ENCODE measurements around the gene SFXN2.
"Not testable (repeated sequence)": the region's sequence is repeated elsewhere in the genome, so short reads cannot be mapped to it uniquely, and the experiment has no call there.

The SFXN2 gene, protein sequence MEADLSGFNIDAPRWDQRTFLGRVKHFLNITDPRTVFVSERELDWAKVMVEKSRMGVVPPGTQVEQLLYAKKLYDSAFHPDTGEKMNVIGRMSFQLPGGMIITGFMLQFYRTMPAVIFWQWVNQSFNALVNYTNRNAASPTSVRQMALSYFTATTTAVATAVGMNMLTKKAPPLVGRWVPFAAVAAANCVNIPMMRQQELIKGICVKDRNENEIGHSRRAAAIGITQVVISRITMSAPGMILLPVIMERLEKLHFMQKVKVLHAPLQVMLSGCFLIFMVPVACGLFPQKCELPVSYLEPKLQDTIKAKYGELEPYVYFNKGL

DNA sequence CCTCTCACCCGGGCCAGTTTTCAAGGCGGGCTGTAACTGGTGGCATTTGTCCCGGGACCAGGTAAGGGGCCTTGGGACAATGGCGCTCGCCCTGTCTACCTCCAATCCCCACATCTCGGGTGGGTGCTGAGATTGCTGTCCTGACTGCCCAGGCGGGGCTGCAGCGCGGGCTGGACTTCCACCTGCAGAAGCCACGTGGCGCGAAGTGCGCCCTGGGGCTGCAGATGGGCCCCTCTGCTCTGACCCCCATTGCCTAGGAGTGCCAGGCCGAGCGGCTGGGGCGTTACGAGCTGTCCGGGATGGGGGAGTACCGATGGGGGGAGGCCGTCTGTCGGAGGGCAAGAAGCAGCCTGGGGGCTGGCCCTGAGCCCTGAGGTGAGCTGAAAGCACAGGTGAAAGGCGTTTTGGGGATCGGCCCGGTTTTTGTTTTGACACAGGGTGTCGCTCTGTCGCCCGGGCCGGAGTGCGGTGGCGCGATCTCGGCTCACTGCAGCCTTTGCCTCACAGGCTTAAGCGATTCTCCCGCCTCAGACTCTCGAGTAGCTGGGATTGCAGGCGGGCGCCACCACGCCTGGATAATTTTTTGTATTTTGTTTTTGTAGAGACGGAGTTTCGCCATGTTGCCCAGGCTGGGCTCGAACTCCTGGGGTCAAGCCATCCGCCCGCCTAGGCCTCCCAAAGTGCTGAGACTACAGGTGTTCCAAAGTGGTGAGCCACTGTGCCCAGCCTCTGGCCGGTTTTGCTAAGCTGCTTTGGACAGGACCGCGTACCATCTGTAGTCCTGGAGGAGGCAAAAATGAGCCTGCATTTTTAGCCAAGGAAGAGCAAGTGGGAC, at the start of gene SFXN2:
SFXN2 (plus strand) TSS at position 16 of the 835 bp plus-strand sequence. CDS start 12,001 bp downstream, outside the sequence.
- DNase-seq, result no peak

DNA sequence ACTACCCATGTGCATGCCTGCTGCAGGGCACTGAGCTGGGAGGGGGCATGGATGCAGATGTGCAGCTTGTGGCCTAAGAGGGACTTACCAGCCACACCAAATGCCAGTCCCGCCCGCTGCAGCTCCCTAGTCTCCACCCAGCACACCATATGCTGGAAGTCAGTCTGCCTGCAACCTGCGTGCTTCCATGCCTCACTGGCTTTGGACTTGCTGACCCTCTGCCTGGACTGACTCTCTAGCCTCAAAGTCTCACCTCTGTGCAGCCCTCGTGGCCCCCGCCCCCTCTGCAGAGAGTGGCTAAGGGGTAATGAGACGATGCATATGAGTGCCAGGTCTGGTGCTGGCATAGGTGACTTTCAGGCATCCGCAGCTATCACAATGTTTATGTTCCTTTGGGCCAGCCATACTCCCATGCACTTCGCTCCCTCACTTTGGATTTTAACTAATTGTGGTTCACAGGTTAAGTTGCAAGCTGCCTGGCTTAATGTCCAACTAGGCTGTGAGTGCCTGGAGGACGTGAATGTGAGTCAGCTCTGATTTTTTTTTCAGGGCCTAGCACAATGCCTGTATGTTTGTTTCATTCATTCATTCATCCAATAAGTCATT, 48.4 kb upstream of the SFXN2 start:
- DNase-seq, result no peak

DNA sequence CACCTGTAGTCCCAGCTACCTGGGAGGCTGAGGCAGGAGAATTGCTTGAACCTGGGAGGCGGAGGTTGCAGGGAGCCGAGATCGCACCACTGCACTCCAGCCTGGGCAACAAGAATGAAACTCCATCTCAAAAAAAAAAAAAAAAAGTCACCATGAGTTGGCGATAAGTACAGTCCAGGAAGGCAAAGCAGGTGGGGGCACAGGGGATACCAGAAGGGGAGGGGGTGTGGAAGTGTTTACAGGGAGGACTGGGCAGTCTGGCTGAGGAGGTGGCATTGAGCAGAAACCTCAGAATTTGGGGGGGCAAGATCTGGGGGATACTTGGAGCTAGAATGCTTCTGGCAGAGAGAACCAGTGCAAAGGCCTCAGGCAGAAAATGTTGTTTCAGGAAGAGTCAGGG, 47.0 kb upstream of the SFXN2 start:
- DNase-seq, result not testable (repeated sequence)

DNA sequence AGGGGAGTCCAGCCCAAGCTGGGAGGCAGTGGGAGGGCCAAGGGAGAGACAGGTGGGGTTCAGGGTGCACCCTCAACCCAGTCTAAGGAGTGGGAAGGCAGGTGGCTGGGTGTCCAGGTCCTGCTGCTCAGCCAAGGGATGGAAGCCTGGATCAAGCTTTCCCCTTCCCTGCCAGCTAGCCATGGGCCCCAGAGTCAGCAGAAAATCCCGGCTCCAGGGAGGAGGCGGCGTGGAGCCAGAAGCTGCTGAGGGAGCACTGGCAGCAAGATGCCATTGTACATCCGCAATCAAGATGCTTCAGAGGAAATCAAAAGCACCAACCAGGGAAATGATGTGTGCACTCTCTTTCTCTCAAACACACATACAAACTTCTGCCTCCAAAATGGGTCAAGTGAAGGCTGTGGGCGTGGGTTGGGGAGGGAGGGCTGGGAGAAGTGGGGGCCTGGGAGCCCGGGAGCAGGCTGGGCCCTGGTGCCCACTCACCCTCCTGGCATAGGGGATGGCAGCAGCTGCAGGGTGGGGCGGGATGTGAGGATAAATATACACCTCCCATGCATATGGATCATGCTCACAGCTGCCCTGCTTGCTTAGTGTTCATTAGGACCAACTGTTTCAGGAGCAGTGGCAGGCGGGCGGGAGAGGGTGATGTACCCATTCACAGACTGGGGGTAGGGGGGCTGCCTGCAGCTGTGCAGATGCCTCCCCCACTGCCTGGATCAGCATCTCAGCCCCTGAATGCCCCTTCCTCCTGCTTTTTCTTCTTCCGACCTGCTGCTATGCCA, 45.9 kb upstream of the SFXN2 start:
- no peak for DNase-seq

DNA sequence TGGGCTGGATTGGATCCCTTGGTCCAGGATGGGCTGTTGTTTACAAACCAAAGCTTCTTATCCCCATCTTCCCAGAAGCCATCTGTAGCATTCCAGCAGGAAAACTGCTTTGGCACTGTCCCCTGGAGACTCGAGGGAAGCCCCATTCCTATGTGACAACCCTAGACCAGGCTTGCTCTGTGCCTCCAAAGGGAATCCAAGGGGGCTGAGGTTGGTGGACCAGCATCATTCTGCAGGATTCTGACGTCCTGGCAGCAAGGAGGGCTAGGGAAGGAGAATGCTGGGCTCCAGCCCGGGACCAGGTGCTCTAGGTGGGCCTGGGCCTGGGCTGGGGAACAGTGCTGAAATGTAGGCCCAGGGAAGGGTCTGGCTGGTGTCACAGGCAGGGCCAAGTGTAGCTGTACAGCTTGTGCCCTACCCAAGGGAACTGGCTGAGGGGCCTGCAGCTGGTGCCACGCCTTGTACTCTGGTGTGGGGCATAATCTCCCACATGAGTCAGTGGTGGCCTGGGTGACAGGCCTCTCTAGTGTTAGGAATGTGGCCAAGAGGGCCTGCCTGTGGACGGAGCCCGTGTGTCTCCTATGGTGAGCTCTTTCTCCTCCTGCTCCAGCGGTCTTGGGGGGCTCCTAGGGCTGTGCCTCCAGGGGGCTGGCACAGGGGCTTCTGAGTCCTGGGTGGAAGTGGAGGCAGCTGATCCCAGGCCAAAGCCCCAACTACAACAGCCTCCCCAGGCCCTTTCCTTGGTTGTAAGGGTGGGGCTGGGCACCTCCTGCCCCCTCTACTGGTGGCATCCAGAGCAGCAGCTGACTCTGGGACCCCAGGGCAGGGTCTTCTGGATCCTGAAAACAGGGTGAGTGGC, 45.0 kb upstream of the SFXN2 start:
- DNase-seq, result no peak

DNA sequence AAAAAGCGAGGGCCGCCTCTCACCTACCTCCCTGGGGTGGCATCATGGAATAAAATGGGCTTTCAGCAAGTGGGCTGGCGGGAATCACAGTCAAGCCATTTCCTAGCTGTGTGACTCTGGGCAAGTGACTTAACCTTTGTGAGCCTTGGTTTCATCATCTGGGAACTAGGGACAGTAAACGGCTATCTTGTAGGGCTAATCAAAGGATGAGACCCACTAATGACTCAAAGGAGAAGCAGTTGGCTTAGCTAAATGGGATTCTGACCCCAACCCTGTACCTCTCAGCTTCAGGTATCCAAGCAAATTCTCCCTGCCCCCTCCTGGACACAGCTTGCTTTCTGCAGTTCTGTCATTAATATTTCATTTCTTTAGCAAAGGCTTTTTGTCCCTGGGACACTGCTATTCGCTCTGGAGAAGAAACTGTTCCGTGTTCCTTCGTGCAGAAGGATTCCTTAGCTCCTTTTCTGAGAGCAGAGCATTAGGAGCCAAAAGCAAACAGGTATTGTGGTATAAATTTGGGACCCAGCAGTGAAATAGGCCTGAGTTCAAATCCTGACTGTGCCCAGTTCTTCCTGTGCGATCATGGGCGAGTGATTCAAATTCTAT, 44.3 kb upstream of the SFXN2 start:
- DNase-seq, result no peak

DNA sequence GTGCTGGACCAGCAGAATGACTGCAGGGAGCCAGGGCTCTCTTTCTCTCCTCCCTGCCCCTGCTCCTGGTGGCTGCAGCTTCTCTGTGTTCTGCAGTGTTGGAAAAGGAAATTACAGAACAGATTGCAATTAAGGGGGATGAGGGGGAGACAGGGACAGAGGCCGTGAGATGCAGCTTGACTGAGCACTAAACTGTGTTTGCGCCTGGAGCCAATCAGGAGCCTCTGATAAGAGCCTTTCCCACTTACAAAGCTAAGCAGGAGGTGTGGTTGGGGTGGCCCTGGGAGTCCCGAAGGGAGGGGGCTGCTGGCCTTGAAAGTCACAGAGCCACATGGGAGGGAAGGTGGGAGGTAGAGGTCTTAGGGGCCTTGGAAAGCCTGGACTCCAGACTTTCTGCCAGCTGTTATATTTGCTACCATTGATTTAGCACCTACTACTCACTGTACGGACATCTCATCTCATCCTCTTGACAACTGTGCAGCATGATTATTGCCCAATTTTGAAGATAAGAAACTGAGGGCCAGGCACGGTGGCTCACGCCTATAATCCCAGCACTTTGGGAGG, 43.5 kb upstream of the SFXN2 start:
- no peak for DNase-seq

DNA sequence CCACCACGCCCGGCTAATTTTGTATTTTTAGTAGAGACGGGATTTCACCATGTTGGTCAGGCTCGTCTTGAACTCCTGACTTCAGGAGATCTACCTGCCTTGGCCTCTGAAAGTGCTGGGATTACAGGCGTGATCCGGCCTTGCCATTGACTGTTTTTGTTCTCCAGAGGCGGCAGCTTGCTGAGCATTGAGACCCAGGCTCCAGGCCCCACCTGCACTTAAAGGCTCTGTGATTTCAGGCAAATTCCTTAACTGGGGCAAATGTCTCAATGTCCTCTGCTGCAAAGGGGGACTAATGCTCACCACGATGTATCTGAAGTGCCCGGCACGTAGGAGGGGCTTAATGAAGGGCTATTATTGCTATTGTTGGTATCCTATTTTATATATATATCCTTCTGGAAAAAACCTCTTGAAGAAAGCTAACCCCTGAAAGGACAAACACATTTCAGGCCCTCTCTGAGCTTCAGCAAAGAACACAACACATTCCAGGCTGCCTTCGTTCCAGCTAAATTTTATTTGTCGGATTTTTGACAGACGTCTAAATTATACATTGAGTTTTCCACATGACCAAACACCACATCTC, 41.1 kb upstream of the SFXN2 start:
- DNase-seq, result no peak

DNA sequence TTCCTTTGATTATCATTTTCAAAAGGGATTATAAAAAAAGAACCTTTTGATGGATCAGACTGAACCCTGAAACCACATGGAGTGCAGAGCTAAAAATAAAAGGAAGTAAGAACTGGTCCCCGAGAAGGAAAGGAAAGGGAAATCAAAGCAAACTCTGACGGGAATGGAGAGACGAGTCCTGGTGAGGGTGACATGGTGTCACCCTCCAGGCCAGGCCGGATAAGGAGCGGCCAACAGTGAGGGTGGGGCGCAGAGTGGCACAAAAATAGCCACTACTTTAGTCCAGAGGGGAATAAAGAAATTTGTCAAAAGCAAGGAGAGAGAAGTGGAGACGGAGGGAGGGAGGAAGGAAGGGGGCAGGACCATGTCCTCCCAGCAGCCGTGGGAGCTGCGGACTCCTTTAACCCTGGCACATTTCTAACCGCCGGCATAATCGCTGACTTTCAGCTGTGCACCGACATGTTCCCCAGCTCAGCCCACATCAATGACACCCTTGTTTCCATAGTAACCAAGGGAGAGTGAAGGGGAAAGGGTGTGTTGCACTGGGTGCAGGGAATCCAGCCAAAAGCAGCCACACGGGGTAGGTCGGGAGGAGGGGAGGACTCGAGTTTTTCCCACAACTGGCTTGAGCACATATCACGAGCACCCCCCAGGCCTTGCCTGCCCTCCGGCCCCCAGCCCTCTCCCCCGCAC, 40.5 kb upstream of the SFXN2 start:
- peak; percentile 13 for DNase-seq

DNA sequence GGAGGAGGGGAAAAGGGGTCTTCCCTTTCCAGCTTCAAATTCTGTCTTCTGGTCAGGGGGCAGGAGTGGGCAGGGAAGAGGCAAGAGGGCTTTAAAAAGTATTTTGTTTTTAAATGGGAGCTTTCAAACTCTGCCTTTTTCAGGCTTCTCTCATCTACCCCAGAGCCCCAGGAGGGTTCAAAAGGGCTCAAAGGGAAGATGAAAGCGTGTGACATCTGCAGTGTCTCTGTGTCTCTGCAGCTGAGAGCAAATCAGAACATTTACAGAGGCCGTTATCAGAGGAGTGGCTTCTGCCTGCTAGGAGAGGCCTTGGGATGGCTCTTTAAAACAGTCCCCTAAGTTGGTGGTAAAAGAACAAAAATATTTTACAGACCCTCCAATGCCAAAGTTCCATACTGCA, 39.9 kb upstream of the SFXN2 start:
- DNase-seq, result no peak

DNA sequence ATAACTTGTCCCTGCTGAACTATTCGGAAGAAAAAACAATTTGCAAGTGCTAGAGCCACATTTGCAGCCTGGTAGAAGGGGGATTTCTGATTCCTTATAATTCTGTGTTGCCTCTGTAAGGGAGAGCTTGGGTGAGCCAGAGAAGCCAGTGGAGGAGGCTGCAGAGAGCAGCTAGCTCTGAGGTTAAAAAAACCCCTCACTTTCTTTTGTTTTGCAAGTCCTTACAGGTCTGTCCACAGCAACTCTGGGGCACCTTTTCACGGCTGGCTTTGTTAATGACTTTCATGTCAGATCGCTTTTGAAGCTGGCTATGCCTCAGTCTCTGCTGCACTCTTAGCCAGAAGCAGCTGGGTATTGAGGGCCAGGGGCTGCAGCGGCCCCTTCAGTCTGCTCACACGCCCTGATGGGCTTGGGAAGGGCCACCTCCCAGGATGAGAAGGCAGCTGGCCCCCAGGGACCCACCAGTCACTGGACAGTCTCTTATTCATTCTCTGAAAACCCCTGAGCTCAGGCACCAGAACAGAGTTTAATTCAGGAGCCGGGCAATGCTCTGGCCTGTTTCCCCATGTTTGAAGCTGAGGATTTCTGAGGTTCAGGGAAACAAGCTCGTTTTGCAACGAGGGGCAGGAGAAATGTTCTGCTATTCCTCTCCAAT, 39.3 kb upstream of the SFXN2 start:
- DNase-seq, result no peak

DNA sequence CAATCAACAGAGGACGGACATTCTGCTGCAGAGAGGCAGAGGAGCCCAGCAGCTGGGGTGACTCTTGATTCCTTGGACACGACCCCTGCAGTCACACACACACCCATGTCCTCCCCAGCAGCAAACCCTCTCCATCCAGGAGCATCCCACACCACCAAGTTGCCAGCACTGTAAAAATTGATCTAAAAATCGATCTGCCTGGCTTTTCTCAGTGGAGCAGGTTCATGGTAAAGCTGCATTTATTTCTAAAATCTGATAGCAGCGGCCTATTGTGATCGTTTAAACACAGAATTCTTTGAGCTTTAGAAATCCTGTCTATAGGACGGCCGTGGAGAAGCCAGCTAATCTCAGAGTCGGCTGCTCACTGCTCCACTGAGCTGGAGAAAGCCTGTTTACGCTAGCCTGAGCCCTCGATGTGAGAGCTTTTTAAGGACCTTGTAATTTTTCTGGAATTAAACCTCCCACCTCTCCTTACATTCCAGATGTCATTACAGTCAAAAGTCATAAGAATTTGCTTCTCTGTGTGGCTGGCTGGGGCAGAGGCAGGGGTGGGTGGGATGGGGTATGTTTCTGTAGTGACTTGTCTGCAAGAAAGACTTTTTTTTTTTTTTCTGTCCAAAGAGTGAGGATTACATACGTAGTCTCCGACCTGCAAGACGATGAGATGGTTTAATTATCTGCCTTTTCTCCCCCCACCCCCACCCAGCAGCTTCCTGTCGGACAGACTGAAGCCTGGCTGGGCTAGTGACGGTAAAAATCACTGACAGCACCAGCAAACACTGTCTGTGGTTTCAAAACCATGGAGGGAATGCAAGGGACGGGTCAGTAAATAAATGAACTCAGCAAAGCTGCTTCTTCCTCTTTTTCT, 38.5 kb upstream of the SFXN2 start:
- no peak for DNase-seq

DNA sequence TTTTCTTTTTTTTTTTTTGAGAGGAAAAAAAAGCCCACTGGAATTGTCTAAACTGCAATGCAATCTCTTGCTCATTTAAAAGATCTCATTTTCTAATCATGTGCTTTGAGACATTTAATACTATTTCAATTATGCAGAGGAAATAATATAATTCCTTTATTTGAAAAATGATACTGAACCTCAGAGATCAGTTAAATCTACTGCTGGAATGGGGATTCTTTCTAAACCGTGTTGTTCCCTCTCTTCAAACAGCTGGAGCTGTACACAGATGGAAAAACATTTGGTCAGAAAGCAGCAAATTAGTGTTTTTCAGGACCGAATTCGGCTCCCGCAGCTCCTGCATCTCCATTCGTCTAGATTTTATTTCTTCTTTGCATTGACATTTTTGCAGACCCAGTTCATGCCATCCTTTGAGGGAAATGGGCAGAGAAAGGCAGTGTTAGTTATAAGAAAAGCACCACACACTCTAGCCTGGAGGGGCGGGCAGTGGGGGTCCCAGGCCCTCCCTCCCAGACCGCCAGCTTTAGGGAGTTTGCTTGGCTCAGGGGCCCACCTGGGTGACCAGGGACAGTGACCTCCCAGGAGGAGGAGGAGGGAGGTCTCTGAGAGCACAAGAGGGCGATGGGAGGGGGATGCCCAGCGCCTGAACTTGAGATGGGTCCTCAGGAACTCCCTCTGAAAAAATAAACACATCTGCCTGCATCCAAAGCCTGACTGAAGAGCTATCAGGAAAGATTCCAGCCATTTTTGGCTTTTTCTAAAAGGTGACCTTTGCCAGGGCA, 37.7 kb upstream of the SFXN2 start:
- no peak for DNase-seq

DNA sequence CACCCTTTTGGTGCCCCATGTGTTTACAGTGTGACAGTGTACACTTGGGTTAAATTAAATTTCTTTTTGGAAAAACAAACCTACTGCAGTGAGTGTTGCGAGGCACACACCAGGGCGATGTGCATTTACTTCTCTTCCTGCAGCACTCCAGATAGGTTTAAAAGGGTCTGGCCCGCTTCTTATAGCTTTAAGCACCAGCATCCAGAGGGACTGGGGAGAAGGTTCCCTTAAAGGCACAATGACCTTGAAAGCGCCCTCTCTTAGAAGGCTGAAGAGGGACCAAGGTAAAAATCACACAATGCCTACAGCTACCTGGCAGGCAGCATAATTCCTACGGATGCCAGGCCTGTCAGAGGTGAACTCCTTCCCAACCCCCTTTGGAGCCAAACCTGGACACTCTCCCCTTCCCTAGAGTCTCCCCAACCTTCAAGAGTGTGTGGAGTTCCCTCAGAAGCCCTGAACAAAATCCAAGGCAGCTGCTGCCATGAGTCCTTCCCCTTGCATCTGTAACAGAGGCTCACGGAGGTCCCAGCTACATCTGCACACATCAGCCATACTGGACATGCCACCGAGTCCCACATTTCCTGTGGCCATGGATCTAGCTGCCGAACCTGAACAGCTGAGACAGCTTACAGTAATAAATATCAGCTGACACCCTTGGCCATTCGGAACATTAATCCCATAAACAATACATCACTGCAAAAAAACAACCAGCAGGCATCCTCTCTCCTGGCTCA, 36.9 kb upstream of the SFXN2 start:
- DNase-seq, result no peak

DNA sequence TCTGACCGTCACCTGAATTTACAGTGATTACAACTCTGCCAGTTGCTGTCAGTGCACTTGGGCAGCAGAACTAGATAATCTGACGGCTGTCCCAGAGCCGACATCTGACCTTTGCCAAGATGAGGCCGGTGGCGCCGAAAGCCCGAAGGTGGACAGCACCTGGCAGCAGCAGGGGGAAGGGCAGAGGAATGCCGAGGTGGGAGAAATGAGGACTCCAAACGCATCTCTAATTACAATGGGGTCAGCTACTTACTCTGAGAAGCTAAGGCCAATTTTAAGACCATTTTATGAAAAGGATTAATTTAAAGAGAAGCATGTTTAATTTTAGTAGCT, 36.4 kb upstream of the SFXN2 start:
- DNase-seq, result no peak

DNA sequence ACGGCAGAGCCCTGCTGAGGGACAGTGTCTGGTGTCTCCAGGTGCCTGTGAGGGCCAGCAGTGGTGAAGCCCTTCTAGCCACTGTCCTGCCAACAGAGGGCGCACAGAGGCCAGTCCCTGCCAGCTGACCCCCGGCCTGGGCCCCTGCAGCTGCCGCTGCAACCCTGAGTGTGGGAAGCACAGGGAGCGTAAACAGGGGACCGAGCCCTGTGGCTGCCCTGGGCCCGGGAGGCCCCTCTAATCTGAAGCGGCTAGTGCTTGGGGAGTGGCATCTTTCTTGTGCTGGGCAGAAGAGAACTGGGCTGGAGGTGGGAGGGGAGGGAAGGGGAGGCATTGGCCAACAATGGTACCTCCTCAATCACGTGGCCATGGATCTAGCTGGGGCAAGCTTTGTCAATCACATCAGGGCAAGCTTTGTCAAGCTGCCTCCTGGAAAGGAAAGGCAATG, 35.6 kb upstream of the SFXN2 start:
- DNase-seq, result peak; percentile 44

DNA sequence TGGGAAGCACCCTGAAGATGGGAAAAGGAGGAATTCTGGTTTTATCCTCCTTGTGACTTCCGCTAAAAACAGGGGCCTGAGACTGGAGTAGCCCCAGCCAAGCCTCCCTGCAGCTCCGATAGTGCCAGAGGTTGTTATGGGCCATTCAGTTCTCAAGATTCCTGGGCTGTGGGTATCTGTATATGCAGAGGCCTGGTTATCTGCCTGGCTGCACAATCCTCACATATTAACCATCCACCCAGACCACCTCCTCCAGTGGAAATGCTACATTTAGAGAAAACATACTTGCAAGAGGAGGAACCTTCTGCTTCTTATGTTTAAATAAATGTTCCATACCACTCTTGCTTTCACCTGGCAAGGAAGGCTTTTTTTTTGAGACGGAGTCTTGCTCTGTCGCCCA, 34.8 kb upstream of the SFXN2 start:
- no peak for DNase-seq
